HEK293T (cell line): Measurements from ENCODE around the gene UBA5.
A peak's percentile ranks its signal among the peaks of the same experiment; 100 is the strongest.
"Not testable (repeated sequence)": the region's sequence is repeated elsewhere in the genome, so short reads cannot be mapped to it uniquely, and the experiment has no call there.

ENCODE experiments used
- CTCF ChIA-PET: fragments of 350-600 bp; formaldehyde crosslinking; extraction: SDS; loops from one replicate; lab custom pipeline; 2021; ENCODE audit warnings: antibody characterized with exemption, inconsistent platforms; lab: Yijun Ruan, JAX
- POLR2A ChIA-PET: fragments of 350-600 bp; formaldehyde crosslinking; extraction: SDS; loops from one replicate; lab custom pipeline; 2020; ENCODE audit warnings: antibody characterized with exemption, inconsistent platforms; lab: Yijun Ruan, JAX
- DNase-seq: peaks from one replicate; pipeline ENCODE4 v3.0.0; 2012; ENCODE audit warnings: mixed read lengths; ENCODE audit errors: extremely low spot score
- ARNT ChIP-seq: fragments of 450-650 bp; IDR thresholded peaks from 2 replicates; pipeline ENCODE4 v1.6.1; 2017; ENCODE audit warnings: mild to moderate bottlenecking
- BHLHE40 ChIP-seq: fragments of 450-650 bp; IDR thresholded peaks from 2 replicates; pipeline ENCODE4 v1.6.1; 2016; ENCODE audit warnings: mild to moderate bottlenecking, moderate library complexity, borderline replicate concordance
- CTBP1 ChIP-seq: fragments of 450-650 bp; IDR thresholded peaks from 2 replicates; pipeline ENCODE4 v1.6.1; 2016; ENCODE audit warnings: borderline replicate concordance
- ELF4 ChIP-seq: fragments of 450-650 bp; IDR thresholded peaks from 2 replicates; pipeline ENCODE4 v1.6.1; 2017; ENCODE audit warnings: antibody characterized with exemption
- FOXA1 ChIP-seq: fragments of 450-650 bp; IDR thresholded peaks from 2 replicates; pipeline ENCODE4 v1.6.1; 2016; ENCODE audit warnings: mild to moderate bottlenecking
- FOXK2 ChIP-seq: fragments of 450-650 bp; IDR thresholded peaks from 2 replicates; pipeline ENCODE4 v1.6.1; 2016; ENCODE audit warnings: mild to moderate bottlenecking
- FOXM1 ChIP-seq: fragments of 450-650 bp; IDR thresholded peaks from 2 replicates; pipeline ENCODE4 v1.6.1; 2017; ENCODE audit warnings: mild to moderate bottlenecking, borderline replicate concordance
- HDGF ChIP-seq: fragments of 450-650 bp; IDR thresholded peaks from 2 replicates; pipeline ENCODE4 v1.6.1; 2017; ENCODE audit warnings: antibody characterized with exemption, borderline replicate concordance
- L3MBTL2 ChIP-seq: fragments of 450-650 bp; conservative IDR thresholded peaks from 2 replicates; pipeline ENCODE4 v1.6.1; 2016; ENCODE audit warnings: mild to moderate bottlenecking
- LEF1 ChIP-seq: fragments of 450-650 bp; IDR thresholded peaks from 2 replicates; pipeline ENCODE4 v1.6.1; 2017; ENCODE audit warnings: mild to moderate bottlenecking, borderline replicate concordance
- NFRKB ChIP-seq: fragments of 450-650 bp; IDR thresholded peaks from 2 replicates; pipeline ENCODE4 v1.6.1; 2016; ENCODE audit warnings: mild to moderate bottlenecking, moderate library complexity
- SP1 ChIP-seq: fragments of 450-650 bp; IDR thresholded peaks from 2 replicates; pipeline ENCODE4 v1.6.1; 2017
- SUZ12 ChIP-seq: fragments of 450-650 bp; IDR thresholded peaks from 2 replicates; pipeline ENCODE4 v1.6.1; 2016; ENCODE audit warnings: mild to moderate bottlenecking
- TARDBP ChIP-seq: fragments of 450-650 bp; IDR thresholded peaks from 2 replicates; pipeline ENCODE4 v1.6.1; 2016
- ZNF384 ChIP-seq: fragments of 450-650 bp; IDR thresholded peaks from 2 replicates; pipeline ENCODE4 v1.6.1; 2016
- TF ChIP-seq, protein P1 (sequence below): fragments of 450-650 bp; IDR thresholded peaks from 2 replicates; pipeline ENCODE4 v1.6.1; 2016

Gene UBA5

DNA sequence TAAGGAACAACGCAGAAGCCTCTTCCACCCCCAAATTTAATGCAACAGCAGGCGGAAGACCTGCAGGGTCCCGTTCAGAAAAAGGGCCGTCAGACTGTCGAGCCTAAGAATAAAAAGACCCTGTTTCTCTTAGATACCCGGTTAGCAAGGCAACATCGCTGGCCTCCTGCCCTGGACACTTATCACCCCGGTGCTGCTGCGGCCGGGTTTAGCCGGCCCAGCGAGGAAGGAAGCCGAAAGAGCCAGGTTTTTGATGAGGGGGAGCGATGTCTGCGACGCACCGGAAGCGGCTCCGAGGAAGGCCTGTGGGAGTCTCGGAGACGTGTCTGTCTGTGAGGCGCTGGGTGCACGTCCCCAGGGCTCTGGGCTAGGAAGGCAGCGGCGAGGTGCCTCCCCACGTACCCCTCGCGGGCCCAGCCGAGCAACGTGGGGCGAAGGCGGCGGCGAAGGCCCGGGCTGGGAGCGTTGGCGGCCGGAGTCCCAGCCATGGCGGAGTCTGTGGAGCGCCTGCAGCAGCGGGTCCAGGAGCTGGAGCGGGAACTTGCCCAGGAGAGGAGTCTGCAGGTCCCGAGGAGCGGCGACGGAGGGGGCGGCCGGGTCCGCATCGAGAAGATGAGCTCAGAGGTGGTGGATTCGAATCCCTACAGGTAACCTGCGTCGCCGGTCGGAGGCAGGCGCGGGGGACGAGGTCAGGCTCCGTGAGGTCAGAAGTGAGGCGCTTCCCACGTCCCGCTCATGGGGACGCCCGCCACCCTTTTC lies at the start of gene UBA5:
UBA5 (plus strand) TSS at position 278 of the 759 bp plus-strand sequence; CDS start at position 487, 209 bp downstream.
- CTCF ChIA-PET, result interaction anchor here (1.5 kb wide), 1 partner anchor 24 kb away, joined by 3 read pairs; no protein-coding TSS in a partner anchor

DNA sequence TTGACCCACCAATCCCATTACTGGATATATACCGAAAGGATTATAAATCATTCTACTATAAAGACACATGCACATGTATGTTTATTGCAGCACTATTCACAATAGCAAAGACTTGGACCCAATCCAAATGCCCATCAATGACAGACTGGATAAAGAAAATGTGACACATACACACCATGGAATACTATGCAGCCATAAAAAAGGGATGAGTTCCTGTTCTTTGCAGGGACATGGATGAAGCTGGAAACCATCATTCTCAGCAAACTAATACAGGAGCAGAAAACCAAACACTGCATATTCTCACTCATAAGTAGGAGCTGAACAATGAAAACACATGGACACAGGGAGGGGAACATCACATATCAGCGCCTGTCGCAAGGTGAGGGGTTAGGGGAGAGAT lies 44.8 kb upstream of the UBA5 start:
- POLR2A ChIA-PET, CTCF ChIA-PET, DNase-seq: not testable (repeated sequence)

More for the DNA sequence above, at the start of gene UBA5:
- POLR2A ChIA-PET, result interaction anchor here (0.7 to 2.4 kb wide), 8 partner anchors 9 to 66 kb away, joined by 3 to 6 read pairs (median 4); no protein-coding TSS in a partner anchor
- peak; percentile 55; the same call in 1 of the 2 replicates for TF ChIP-seq CTBP1
- no peak for TF ChIP-seq SUZ12
- DNase-seq, result peak; percentile 58

DNA sequence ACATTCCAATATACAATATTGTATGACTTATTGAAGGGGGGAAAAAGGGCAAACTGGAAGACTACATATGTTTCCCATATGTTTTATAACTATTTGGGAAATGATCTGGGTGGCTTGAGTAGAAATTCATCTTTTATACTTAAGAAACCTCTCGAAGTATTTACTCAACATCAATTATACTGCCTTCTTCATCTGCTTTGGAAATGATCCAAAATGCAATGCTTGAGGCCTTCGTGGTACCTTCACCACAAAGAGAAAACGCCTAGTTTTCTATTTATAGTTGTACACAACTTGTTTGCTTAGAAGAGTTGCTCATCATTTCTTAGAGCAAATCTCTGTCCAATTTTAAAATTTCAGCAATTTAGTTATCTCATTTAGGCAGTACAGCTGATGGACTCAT lies 44.2 kb upstream of the UBA5 start:
- CTCF ChIA-PET, result no interaction called here
- no peak for DNase-seq
- TF ChIP-seq, protein P1, sequence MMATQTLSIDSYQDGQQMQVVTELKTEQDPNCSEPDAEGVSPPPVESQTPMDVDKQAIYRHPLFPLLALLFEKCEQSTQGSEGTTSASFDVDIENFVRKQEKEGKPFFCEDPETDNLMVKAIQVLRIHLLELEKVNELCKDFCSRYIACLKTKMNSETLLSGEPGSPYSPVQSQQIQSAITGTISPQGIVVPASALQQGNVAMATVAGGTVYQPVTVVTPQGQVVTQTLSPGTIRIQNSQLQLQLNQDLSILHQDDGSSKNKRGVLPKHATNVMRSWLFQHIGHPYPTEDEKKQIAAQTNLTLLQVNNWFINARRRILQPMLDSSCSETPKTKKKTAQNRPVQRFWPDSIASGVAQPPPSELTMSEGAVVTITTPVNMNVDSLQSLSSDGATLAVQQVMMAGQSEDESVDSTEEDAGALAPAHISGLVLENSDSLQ, result no peak
- TF ChIP-seq L3MBTL2 (no peak), SP1 (no peak), LEF1 (no peak), FOXM1 (no peak), NFRKB (no peak)
- POLR2A ChIA-PET, result no interaction called here

DNA sequence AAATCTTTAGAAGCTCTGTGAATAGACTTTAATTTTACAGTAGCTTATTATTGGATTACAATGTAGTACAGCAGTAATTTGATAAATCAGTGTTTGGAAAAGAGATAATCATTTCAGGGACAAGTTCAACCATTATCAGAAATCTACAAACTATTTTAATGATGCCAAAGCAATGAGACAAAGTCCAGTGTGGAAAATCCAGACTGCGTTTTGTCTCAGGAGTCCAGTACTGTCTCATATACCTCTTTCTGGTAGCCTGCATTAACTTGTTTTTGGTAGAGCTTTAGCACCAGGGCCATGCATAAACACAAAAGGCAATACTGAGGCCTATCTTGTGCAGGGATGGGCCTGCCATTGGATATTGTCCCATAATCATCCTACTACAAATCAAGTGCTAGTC lies 43.3 kb upstream of the UBA5 start:
- no peak for DNase-seq
- TF ChIP-seq FOXA1 (no peak), LEF1 (no peak), ZNF384 (no peak), SP1 (no peak), SUZ12 (no peak), ARNT (no peak), FOXM1 (no peak), ELF4 (no peak), HDGF (no peak), BHLHE40 (no peak), FOXK2 (no peak), CTBP1 (no peak), L3MBTL2 (no peak), NFRKB (no peak)
- TF ChIP-seq, protein P1, result no peak
- ChIA-PET CTCF (no interaction called here), POLR2A (no interaction called here)

DNA sequence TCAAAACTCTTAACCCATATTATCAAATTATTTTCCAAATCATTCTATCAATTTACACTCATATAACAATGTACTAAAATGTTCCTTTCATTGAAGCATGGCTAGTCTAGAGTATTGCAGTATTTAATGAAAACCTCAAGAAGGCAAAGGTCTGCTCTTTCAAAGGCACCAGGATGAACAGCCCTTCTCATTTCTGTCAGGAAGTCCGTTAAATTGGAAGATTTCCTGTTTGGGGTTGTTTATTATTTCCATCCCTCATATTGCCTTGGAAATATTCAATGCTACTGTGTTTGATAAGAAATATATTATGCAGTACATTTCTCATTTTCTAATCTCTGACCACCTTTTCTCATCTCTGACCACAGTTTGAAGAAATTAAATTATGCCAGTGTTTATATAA lies 38.0 kb upstream of the UBA5 start:
- CTCF ChIA-PET, result no interaction called here
- DNase-seq, result no peak
- POLR2A ChIA-PET, result no interaction called here
- TF ChIP-seq, protein P1, result no peak
- no peak for TF ChIP-seq NFRKB
- no peak for TF ChIP-seq ZNF384
- no peak for TF ChIP-seq TARDBP

DNA sequence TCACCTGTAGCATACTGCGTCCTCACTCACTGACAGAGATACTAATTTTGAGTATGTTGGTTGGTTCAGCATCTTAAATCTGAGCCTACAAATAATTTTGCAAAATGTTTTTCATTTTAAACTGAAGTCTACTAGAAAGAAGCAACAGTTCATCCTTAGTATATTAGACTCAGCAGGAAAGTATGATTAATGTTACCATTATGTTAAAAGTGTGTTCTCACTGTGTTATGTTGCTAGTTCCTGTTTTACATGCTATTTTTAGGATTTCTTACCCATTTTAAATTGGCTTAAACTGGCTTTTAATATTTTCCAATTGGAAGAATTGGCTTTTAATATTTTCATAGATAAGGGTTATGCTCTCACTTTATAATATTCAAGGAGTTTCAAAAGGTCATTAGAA lies 37.4 kb upstream of the UBA5 start:
- CTCF ChIA-PET, result no interaction called here
- no peak for TF ChIP-seq FOXM1
- no peak for TF ChIP-seq FOXK2
- TF ChIP-seq ELF4, result no peak
- TF ChIP-seq SUZ12, result no peak
- no peak for TF ChIP-seq FOXA1
- no peak for TF ChIP-seq HDGF
- no peak for TF ChIP-seq LEF1
- TF ChIP-seq TARDBP, result no peak
- TF ChIP-seq L3MBTL2, result no peak
- no peak for TF ChIP-seq ZNF384
- TF ChIP-seq NFRKB, result no peak
- TF ChIP-seq, protein P1, result no peak
- TF ChIP-seq CTBP1, result no peak
- DNase-seq, result no peak
- POLR2A ChIA-PET, result no interaction called here

DNA sequence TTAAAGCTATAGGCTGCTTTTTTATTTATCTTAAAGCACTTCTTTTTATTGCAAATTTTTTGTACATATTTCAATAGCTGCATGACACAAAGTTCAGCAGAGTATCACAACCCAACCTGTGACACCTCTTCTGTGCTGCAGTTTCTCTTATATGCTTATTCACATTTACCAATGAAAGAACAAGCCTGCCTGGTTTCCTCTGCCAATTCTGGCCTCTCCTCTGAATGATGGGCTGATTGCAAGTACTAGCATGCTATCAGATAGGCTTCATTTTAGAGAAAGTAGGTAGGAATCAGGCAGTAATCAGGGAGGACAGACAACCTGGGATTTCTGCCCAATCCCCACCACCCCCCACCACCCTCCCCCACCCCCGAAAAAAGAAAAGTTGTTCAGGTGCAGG lies 36.5 kb upstream of the UBA5 start:
- ChIA-PET POLR2A (no interaction called here), CTCF (no interaction called here)
- TF ChIP-seq FOXK2 (no peak), CTBP1 (no peak), LEF1 (no peak), ELF4 (no peak), FOXA1 (no peak), SP1 (no peak), SUZ12 (no peak), ZNF384 (no peak), FOXM1 (no peak), HDGF (no peak), BHLHE40 (no peak)
- TF ChIP-seq, protein P1, result no peak
- no peak for DNase-seq
